H9 (cell line): ENCODE measurements around the gene NRXN3. TPM values are rescaled to one million over a fixed set of nuclear protein-coding genes. Genes with fewer than 3 reads are reported as not detected.

Experiments used
- DNase-seq: peaks from one replicate; pipeline ENCODE4 v3.0.0-alpha.2; 2017
- H2AFZ ChIP-seq: one replicate; pipeline ENCODE4 v1.6.1; 2013; ENCODE audit warnings: mild to moderate bottlenecking, low read length, control low read depth, moderate library complexity
- H2AK5ac ChIP-seq: 2 replicates; pipeline ENCODE4 v1.6.1; 2013; ENCODE audit warnings: low read length, control low read depth, mixed read lengths; ENCODE audit not compliant: insufficient read length
- H2BK120ac ChIP-seq: one replicate; pipeline ENCODE4 v1.6.1; 2013; ENCODE audit warnings: low read depth, mild to moderate bottlenecking, low read length, control low read depth, inconsistent platforms; ENCODE audit not compliant: poor library complexity, severe bottlenecking
- H2BK12ac ChIP-seq: 2 replicates; pipeline ENCODE4 v1.6.1; 2013; ENCODE audit warnings: low read length, control low read depth, mixed read lengths, low read depth; ENCODE audit not compliant: insufficient read length
- H2BK15ac ChIP-seq: 2 replicates; pipeline ENCODE4 v1.6.1; 2013; ENCODE audit warnings: low read depth, low read length, control low read depth
- H2BK20ac ChIP-seq: one replicate; pipeline ENCODE4 v1.6.1; 2013; ENCODE audit warnings: low read depth, mild to moderate bottlenecking, low read length, control low read depth, inconsistent platforms; ENCODE audit not compliant: poor library complexity, severe bottlenecking
- H2BK5ac ChIP-seq: 2 replicates; pipeline ENCODE4 v1.6.1; 2013; ENCODE audit warnings: low read length, control low read depth, mixed read lengths; ENCODE audit not compliant: insufficient read length
- H3K14ac ChIP-seq: 2 replicates; pipeline ENCODE4 v1.6.1; 2013; ENCODE audit warnings: low read length, control low read depth; ENCODE audit not compliant: insufficient read depth
- H3K18ac ChIP-seq: 2 replicates; pipeline ENCODE4 v1.6.1; 2013; ENCODE audit warnings: low read depth, mild to moderate bottlenecking, mixed read lengths, low read length, control low read depth; ENCODE audit not compliant: insufficient read length
- H3K23ac ChIP-seq: 2 replicates; pipeline ENCODE4 v1.6.1; 2013; ENCODE audit warnings: low read length, control low read depth, mixed read lengths, low read depth; ENCODE audit not compliant: insufficient read length
- H3K23me2 ChIP-seq: 2 replicates; pipeline ENCODE4 v1.6.1; 2013; ENCODE audit warnings: low read depth, mild to moderate bottlenecking, mixed read lengths, low read length, control low read depth; ENCODE audit not compliant: insufficient read length, poor library complexity, severe bottlenecking
- H3K27ac ChIP-seq: 2 replicates; pipeline ENCODE4 v1.5.1; 2013; ENCODE audit warnings: low read length, control low read depth, mixed read lengths, low read depth; ENCODE audit not compliant: insufficient read length
- H3K27me3 ChIP-seq: 2 replicates; pipeline ENCODE4 v1.6.1; 2013; ENCODE audit warnings: low read length, control low read depth, inconsistent platforms; ENCODE audit not compliant: insufficient read depth
- H3K4ac ChIP-seq: 2 replicates; pipeline ENCODE4 v1.6.1; 2013; ENCODE audit warnings: low read depth, mild to moderate bottlenecking, control low read depth, inconsistent platforms, low read length, moderate library complexity
- H3K4me1 ChIP-seq: 2 replicates; pipeline ENCODE4 v1.6.1; 2013; ENCODE audit warnings: low read length, control low read depth, inconsistent platforms; ENCODE audit not compliant: insufficient read depth
- H3K4me2 ChIP-seq: 2 replicates; pipeline ENCODE4 v1.6.1; 2013; ENCODE audit warnings: low read length, control low read depth, mixed read lengths; ENCODE audit not compliant: insufficient read length, insufficient read depth
- H3K56ac ChIP-seq: 2 replicates; pipeline ENCODE4 v1.6.1; 2013; ENCODE audit warnings: low read depth, mild to moderate bottlenecking, mixed read lengths, low read length, control low read depth; ENCODE audit not compliant: insufficient read length
- H3K79me1 ChIP-seq: 2 replicates; pipeline ENCODE4 v1.6.1; 2013; ENCODE audit warnings: low read depth, mild to moderate bottlenecking, moderate library complexity, low read length, control low read depth, inconsistent platforms; ENCODE audit not compliant: insufficient read depth, poor library complexity, severe bottlenecking
- H3K79me2 ChIP-seq: 2 replicates; pipeline ENCODE4 v1.6.1; 2013; ENCODE audit warnings: low read length, control low read depth, inconsistent platforms; ENCODE audit not compliant: insufficient read depth
- H3K9ac ChIP-seq: 2 replicates; pipeline ENCODE4 v1.6.1; 2013; ENCODE audit warnings: low read length, control low read depth, mixed read lengths; ENCODE audit not compliant: insufficient read length; ENCODE audit errors: extremely low read depth
- H3K9me3 ChIP-seq: one replicate; pipeline ENCODE4 v1.6.1; 2013; ENCODE audit warnings: low read depth, low read length, inconsistent platforms; ENCODE audit not compliant: control insufficient read depth
- H3T11ph ChIP-seq: one replicate; pipeline ENCODE4 v1.6.1; 2013; ENCODE audit warnings: mild to moderate bottlenecking, low read length, control low read depth, inconsistent platforms
- H4K20me1 ChIP-seq: one replicate; pipeline ENCODE4 v1.6.1; 2013; ENCODE audit not compliant: control insufficient read depth, insufficient read length, insufficient read depth
- H4K5ac ChIP-seq: 2 replicates; pipeline ENCODE4 v1.6.1; 2013; ENCODE audit warnings: low read depth, mild to moderate bottlenecking, mixed read lengths, low read length, control low read depth; ENCODE audit not compliant: insufficient read length
- H4K8ac ChIP-seq: replicated peaks from 2 replicates; pipeline ENCODE4 v1.6.1; 2013; ENCODE audit warnings: low read length, control low read depth, mixed read lengths, low read depth; ENCODE audit not compliant: insufficient read length
- H4K91ac ChIP-seq: 2 replicates; pipeline ENCODE4 v1.6.1; 2013; ENCODE audit warnings: low read depth, mild to moderate bottlenecking, moderate library complexity, mixed read lengths, low read length, control low read depth; ENCODE audit not compliant: insufficient read length
- H3K27ac Mint-ChIP-seq, 3 experiments: 2 replicates in 2 of 3; 3 replicates in 1 of 3; pipeline ENCODE4 v1.8.0; 2020 to 2021; ENCODE audit warnings: mixed read lengths in 3 of 3, mild to moderate bottlenecking in 1 of 3, moderate library complexity in 1 of 3
- H3K27me3 Mint-ChIP-seq: 2 replicates; pipeline ENCODE4 v1.8.0; 2021; ENCODE audit warnings: low read depth, mild to moderate bottlenecking, moderate library complexity, mixed read lengths
- H3K36me3 Mint-ChIP-seq, 3 experiments: 2 replicates in 2 of 3; 3 replicates in 1 of 3; pipeline ENCODE4 v1.8.0; 2020 to 2021; ENCODE audit warnings: low read depth in 3 of 3, mixed read lengths in 3 of 3; ENCODE audit not compliant: insufficient read depth in 1 of 3
- H3K4me1 Mint-ChIP-seq, 2 experiments: 2 replicates each; pipeline ENCODE4 v1.8.0; 2020; ENCODE audit warnings: mixed read lengths in 2 of 2
- H3K4me3 Mint-ChIP-seq, 2 experiments: 2 replicates in 1 of 2; 3 replicates in 1 of 2; pipeline ENCODE4 v1.8.0; 2020 to 2021; ENCODE audit warnings: mild to moderate bottlenecking in 2 of 2, mixed read lengths in 2 of 2, moderate library complexity in 1 of 2
- H3K9me3 Mint-ChIP-seq, 2 experiments: 2 replicates in 1 of 2; 3 replicates in 1 of 2; pipeline ENCODE4 v1.8.0; 2020; ENCODE audit warnings: mild to moderate bottlenecking in 2 of 2, mixed read lengths in 2 of 2, moderate library complexity in 1 of 2
- CTCF ChIP-seq: fragments of 200-600 bp; sonication (generic); conservative IDR thresholded peaks from 3 replicates; pipeline ENCODE4 v1.8.0; 2021; ENCODE audit warnings: antibody characterized with exemption, mild to moderate bottlenecking
- WGBS: extraction: QIAGEN DNeasy Blood & Tissue Kit; methylation state at CpG from one replicate; pipeline ENCODE4 v1.1.7; 2013; ENCODE audit warnings: missing lambda C conversion rate, low lambda C conversion rate, mixed read lengths; ENCODE audit not compliant: insufficient read length; ENCODE audit errors: extremely low coverage; 5-methylcytosine and 5-hydroxymethylcytosine counted together
- total RNA-seq: library from RNA; stranded (reverse); gene quantifications from 2 replicates; pipeline ENCODE4 v1.2.1, GENCODE V29; 2021

Gene NRXN3
- total RNA-seq, 1 experiment from 2014 or later: 1.8 TPM

DNA sequence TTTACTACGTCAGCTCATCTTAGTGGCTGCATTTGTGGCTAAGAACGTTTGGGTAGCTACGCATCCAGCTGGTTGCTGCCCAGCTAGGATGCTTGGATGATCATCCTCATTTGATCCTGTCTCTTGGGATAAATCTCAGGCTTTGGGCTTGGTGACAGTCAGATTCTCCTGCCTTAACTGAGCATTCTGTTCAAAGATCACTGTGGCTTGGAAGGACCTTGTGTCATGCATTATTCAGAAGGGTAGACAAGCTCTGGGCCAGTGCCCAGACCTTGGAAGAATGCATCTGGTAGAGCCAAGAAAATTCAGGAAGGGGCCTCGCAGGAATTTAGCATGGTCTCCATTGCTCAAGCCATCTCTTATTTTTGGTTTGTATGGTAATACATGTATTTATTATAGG, 188.4 kb downstream of the NRXN3 start:
- H2AK5ac ChIP-seq: no peak overlapping the region
- DNase-seq: no peak
- no peak overlapping the region for H2BK5ac ChIP-seq
- H3T11ph ChIP-seq: no peak overlapping the region
- no peak overlapping the region for H3K14ac ChIP-seq
- no peak overlapping the region for H3K56ac ChIP-seq
- H4K5ac ChIP-seq: no peak overlapping the region
- no peaks in the 10 kb centered on the region for H4K20me1 ChIP-seq
- no peaks in the 10 kb centered on the region for H3K79me2 ChIP-seq
- no peak overlapping the region for H2AFZ ChIP-seq
- no peaks in the 10 kb centered on the region for H3K4me1 ChIP-seq
- H2BK12ac ChIP-seq: no peak overlapping the region
- no peak overlapping the region for H2BK15ac ChIP-seq
- no peak overlapping the region for H4K8ac ChIP-seq
- H3K4me2 ChIP-seq: no peak overlapping the region
- H2BK20ac ChIP-seq: no peak overlapping the region
- no peak overlapping the region for H3K18ac ChIP-seq
- H3K23me2 ChIP-seq: no peaks in the 10 kb centered on the region
- H3K4me1 Mint-ChIP-seq: peaks cover 7 to 8% of the 10 kb centered on the region in 2 experiments
- no peak for TF ChIP-seq CTCF
- H3K79me1 ChIP-seq: no peaks in the 10 kb centered on the region
- no CpG with 5 or more reads among the region's 4 CpGs for WGBS
- no peaks in the 10 kb centered on the region for H3K36me3 Mint-ChIP-seq
- no peak overlapping the region for H4K91ac ChIP-seq
- no peak overlapping the region for H3K4ac ChIP-seq
- H3K4me3 Mint-ChIP-seq: no peak overlapping the region
- no peaks in the 10 kb centered on the region for H3K9me3 ChIP-seq
- no peak overlapping the region for H3K27ac Mint-ChIP-seq
- H3K27me3 ChIP-seq: no peaks in the 10 kb centered on the region
- H3K9ac ChIP-seq: no peak overlapping the region
- H2BK120ac ChIP-seq: no peak overlapping the region
- no peaks in the 10 kb centered on the region for H3K27me3 Mint-ChIP-seq
- H3K23ac ChIP-seq: no peak overlapping the region
- H3K9me3 Mint-ChIP-seq: no peaks in the 10 kb centered on the region
- no peak overlapping the region for H3K27ac ChIP-seq
